ENCODE data around the gene AKR1C1.

DNA sequence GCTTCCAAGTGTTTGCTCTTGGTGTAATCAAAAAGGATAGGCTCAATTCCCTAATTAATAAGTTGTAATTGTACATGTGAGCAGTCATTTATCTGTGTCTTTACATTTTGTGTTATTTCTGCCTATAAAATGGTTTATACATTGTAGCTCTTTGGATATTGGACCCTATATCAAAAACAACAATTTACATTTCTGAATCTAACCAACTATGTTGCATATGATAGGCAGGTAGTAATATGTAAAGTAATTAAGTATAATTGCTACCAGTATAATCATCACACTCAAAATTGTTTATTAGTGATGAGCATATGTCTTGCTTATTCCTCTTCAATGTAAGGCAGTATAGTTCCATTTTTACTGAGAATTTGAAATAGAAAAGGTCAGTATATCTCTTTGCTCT is 13.8 kb downstream of the AKR1C1 start:
- TF ChIP-seq, protein P1, sequence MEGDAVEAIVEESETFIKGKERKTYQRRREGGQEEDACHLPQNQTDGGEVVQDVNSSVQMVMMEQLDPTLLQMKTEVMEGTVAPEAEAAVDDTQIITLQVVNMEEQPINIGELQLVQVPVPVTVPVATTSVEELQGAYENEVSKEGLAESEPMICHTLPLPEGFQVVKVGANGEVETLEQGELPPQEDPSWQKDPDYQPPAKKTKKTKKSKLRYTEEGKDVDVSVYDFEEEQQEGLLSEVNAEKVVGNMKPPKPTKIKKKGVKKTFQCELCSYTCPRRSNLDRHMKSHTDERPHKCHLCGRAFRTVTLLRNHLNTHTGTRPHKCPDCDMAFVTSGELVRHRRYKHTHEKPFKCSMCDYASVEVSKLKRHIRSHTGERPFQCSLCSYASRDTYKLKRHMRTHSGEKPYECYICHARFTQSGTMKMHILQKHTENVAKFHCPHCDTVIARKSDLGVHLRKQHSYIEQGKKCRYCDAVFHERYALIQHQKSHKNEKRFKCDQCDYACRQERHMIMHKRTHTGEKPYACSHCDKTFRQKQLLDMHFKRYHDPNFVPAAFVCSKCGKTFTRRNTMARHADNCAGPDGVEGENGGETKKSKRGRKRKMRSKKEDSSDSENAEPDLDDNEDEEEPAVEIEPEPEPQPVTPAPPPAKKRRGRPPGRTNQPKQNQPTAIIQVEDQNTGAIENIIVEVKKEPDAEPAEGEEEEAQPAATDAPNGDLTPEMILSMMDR (IDR thresholded peaks at IDR 0.05), result no peak
- TF ChIP-seq EZH2 (IDR thresholded peaks at IDR 0.05; ENCODE audit: borderline replicate concordance, insufficient read depth, low read depth, low read length, poor library complexity, severe bottlenecking), result no peak
